HG03175 (cell line): ENCODE results near the gene ACD.

Experiments
- ATAC-seq: cut with Tn5 transposase; IDR thresholded peaks from one replicate; pipeline ENCODE4 v1.9.1; 2021; ENCODE audit warnings: mild to moderate bottlenecking, moderate library complexity; ENCODE audit not compliant: unreplicated experiment

ACD gene

DNA sequence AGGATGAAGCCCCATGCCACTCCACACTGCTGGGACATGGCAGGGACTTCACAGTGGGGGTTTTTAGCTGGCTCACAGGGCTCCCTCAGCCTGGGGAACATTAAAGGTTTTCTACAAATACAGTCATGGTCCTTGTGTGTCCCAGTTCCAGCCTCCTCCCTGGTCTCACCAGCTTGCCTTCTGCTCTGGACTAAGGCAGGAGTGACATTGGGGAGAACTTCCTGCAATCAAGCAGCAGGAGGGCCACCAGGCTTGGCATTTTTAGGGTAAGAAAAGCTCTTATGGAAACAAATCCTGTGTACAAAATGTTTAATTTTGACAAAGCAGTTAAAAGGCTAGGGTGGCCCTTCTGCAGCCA is 2.6 kb upstream of the ACD start:
- ATAC-seq: no peak

DNA sequence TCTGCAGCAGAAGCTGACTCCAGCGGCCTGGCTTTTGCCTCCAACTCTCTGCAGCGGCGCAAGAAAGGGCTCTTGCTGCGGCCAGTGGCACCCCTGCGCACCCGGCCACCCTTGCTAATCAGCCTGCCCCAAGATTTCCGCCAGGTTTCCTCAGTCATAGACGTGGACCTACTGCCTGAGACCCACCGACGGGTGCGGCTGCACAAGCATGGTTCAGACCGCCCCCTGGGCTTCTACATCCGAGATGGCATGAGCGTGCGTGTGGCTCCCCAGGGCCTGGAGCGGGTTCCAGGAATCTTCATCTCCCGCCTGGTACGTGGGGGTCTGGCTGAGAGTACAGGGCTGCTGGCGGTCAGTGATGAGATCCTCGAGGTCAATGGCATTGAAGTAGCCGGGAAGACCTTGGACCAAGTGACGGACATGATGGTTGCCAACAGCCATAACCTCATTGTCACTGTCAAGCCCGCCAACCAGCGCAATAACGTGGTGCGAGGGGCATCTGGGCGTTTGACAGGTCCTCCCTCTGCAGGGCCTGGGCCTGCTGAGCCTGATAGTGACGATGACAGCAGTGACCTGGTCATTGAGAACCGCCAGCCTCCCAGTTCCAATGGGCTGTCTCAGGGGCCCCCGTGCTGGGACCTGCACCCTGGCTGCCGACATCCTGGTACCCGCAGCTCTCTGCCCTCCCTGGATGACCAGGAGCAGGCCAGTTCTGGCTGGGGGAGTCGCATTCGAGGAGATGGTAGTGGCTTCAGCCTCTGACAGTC is 2.0 kb upstream of the ACD start:
- no peak for ATAC-seq

DNA sequence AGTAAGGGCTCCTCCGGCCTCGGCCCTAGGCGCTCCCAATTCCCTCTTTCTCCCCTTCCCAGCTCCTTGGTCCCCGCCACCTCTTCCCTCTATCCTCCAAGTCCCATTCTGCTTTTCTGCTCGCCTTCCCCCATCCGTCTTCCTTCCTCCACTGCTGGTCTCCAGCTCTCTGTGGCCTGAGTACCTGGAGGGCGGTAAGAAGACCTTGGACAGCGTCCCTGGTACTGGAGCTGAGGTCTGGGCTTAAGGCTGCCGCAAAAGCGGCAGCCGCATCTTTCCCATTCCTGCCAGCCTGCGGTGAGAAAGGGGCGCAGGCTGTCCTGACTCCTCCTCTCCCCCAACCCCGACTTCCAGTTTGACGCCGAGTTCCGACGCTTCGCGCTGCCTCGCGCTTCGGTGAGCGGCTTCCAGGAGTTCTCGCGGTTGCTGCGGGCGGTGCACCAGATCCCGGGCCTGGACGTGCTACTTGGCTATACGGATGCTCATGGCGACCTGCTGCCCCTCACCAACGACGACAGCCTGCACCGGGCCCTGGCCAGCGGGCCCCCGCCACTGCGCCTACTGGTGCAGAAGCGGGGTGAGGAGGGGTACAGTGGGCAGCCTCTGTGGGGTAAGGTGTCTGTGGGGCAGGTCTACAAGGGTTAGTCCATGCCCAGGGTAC is 1.2 kb upstream of the ACD start:
- ATAC-seq: no peak

DNA sequence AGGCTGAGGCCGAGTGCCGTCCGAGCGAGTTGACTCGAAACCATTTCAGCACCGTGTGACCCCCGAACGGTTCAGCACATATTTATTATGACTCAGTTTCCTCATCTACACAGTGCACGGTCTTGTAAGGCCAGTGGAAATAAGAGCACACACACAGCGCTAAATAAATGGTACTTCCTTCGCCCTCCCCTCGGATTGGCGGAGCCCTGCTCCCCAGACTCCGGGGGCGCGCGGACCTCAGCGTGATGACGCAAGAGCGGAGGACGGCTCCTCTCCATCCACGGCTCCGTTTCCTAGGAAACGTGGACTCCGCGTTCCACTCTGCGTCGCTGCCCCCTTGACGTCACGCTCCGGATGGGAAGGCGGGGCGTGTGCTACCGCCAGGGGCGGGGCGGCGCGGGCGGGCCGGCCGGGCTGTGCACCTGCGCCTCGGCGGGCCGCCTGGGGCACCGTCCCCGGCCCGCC is 536 bp upstream of the ACD start, which contains the start of gene PARD6A:
Gene PARD6A (plus strand): TSS at position 397 of the 465 bp plus-strand sequence. CDS start 79 bp downstream, outside the sequence.
- peak; percentile 79 for ATAC-seq

DNA sequence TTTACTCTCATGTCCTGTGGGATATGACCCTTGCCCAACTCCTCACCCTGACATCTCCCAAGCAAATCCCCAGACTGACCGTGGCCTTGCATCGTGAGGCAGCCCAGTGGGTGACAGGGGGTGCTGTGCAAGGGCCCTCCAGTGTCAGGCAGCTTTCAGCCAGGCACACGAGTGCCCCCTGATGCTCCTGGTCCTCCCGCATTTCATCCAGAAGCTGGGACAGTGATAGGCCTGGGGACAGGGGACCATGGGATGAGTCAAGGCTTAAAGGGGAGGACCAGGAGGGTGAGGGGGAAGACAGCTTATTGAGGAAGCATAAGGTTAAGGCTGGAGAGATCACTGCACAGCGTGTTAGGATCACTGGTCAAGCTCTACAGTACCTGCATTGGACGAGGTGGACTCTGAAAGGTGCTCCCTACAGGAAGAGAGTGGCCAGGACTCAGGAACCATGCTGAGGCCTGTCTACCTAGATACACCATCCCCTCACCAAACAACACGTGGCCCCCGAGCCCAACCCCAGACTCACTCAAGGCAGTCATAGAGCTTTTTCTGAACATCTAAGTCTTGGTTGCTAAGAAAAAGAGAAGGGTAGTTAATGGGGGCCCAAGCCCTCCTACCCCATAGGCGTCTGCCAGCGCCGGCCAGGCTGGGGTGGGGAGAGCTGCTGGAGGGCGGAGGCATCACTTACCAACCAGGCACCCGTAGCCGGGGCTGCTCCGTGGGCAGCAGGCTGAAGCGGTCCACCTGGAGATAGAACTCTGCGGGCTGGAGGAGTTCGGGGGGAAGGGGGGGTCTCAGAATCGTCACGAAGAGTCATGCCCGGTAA is 998 bp downstream of the ACD start:
- ATAC-seq: no peak

DNA sequence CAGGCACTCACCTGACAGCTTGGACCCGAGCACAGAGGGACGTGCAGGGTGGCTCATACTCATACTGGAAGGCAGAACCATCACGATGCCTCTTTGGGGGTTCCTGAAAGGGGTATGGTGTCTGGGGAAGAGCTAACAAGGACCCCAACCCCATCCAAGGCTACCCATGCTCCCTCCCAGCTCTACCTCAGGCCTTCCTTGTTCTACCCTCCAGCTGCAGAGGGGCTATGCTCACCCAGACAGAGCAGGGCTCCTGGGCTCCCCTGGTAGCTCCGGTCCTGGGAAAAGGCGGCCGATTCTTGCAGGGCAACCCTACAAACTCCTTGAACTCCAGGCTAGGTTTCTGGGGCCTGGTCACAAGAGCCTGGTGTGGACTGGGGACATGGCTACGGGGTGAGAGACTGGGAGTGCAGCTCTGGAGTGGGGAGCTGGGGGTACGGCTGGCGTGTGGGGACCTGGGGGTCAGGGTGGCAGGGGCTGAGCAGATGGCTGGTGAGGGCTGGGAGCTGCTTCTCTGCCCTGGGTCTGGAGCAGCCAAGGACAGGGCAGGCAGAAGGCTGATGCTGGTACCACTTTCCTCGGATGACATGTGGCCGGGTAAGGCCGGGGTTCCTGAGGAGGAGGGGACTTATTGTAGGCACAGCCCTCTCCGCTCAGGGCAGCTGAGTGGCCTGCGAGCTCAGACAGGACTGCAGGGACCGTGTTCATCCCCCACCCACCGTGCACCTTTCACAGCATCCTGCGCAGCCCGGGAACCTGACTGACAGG is 2.1 kb downstream of the ACD start:
- ATAC-seq: no peak

DNA sequence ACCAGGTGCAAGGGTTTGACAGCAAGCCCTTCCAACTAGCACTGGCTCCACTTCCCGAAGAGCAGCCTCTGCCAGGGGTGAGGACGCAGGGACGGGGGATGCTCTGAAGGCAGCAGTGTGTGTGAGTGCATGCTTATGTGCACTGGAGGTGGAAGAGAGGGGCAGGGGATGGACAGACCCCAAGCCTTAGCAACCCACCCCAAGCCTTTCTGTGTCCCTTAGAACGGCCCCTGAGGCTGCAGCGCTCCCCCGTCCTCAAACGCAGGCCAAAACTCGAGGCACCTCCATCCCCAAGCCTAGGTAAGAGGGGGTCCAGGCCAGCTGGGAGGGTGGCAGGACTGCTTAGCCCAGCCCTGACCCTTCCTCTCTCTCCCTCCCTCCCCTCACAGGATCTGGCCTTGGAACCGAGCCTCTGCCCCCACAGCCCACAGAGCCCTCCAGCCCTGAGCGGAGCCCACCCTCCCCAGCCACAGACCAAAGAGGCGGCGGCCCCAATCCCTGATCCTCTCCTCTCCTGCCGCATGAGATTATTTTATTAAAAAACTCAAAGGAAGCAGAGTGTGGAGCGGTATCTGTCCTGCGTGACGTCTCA is 2.9 kb downstream of the ACD start:
- no peak for ATAC-seq

DNA sequence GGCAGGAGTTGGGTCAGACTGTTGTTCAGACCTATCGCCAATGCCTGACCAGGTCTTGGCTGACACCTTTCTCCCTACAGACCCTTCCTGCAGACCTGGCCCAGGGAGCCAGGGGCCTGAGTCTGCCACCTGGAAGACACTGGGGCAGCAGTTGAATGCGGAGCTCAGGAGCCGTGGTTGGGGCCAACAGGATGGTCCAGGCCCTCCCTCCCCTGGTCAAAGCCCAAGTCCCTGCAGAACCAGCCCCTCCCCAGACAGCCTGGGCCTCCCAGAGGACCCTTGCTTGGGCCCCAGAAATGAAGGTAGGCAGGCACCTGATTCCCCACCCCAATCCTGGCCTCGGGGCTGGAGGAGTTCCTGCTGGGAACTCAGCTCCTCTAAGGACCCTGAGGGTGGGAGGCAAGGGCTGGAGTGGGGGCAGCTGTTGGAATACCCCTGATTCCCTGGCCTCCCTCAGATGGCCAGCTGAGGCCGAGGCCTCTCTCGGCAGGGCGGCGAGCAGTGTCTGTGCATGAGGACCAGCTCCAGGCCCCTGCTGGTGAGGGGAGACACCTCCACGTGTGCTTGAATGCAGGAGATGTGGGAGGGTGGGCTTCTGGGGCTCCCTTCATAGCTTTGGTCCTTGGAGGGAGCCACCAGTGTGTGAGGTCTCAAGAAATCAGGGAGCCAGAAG is 3.6 kb downstream of the ACD start:
- no peak for ATAC-seq

DNA sequence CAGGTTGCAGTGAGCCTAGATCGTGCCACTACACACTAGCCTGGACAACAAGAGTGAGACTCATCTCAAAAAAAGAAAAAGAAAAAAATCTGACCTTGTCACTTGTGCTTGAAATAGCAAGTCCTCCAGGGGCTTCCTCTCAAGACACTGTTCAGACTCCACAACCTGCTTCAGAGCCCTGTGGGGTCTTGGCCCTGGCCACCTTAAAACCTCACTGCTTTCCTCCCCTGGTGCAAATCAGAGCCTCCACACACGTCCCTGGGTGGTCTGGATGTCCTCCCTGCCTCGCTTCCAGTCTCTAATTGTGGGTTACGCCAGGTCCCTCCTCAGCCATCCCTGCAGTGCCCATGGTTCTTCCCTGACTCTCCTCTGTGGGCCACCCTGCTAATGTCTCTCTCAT is 4.7 kb downstream of the ACD start:
- ATAC-seq: no peak

DNA sequence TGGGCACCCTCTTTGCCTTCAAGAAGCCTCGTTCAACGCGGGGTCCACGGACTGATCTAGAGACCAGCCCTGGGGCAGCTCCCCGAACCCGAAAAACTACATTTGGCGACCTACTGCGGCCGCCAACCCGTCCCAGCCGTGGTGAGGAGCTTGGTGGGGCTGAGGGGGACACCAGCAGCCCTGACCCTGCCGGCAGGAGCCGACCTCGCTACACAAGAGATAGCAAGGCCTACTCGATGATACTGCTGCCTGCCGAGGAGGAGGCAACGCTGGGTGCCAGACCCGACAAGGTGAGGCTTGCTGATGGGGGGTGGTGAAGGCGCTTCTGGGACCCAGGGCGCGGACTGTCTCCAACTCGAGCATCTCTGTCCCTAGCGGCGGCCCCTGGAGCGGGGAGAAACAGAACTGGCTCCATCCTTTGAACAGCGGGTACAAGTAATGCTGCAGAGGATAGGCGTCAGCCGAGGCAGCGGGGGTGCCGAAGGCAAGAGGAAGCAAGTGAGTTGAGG is 5.6 kb downstream of the ACD start:
- ATAC-seq: no peak

DNA sequence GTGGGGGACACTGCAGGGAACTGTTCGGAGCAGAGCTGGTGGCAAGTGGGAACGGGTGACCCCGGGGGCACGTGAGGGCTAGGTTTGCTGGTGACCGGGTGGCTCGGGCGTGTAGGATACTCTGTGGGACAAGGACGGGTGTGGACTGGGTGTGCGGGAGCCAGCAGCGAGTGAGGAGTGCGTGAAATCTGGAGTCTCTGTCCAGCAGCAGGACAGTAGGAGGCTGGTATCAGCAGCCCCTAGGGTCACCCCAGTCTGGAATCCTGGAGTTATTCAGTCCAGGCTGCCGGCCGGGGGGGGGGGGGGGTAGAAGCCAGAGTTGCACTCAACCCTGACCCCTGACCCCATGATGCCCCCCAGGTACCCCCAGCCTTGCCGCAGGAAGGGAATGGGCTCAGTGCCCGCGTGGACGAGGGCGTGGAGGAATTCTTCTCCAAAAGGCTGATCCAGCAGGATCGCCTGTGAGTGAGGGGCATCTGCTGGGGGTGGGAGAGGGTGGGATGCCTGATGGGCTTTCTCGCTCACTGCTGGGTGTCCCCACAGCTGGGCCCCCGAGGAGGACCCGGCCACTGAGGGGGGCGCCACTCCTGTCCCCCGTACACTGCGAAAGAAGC is 6.2 kb downstream of the ACD start:
- ATAC-seq: no peak

DNA sequence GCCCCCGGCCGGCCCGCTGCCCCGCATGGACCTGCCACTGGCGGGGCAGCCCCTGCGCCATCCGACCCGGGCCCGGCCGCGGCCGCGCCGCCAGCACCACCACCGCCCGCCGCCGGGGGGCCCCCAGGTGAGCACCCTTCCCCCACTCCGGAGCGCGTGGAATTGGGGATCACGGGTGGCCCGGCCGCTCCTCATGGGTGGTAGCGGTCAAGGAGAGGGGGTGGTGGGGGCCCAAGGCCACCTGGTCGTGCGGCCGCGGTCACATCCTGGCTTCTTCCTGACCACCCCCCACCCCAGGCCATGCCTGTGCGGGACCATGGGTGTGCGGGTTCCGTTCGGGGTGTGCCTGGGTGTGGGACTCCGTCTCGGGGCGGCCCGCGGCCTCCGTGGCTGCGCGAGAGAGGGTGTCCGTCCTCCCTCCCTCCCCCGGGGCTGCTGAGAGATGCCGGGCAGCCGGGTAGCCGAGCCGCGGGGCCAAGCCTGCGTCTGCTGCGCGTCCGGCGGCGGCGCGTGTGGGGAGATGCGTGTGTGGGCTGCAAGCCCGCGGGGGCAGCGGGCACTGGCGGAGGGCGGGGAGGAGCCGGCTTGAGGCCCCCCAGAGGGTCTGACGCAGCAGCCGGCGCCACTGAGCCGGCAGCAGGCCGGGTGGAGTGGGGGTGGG is 6.8 kb downstream of the ACD start:
- no peak for ATAC-seq

DNA sequence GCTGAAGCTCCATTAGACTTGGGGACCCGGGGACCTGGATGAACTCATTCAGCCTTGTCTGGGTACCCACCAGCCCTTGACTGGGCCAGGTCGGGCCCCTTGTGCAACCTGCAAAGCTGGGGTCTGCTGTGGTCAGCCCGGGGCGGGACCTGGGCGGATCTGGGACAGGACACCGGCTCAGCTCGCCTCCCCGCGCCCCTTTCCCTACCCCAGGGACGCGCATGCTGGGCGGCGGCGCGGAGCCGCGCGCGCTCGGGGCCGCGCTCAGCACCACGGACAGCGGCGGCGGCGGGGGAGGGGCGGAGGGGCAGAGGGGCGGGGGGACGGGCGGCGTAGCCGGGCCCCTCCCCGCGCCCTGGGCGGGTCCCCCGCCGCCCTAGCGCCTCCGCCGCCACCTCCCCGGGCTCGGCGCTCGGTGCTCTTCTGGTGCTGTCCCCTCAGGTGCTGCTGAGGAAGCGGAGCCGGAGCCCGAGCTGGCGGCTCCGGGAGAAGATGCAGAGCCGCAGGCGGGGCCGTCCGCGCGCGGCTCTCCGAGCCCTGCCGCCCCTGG is 7.4 kb downstream of the ACD start:
- ATAC-seq: no peak

DNA sequence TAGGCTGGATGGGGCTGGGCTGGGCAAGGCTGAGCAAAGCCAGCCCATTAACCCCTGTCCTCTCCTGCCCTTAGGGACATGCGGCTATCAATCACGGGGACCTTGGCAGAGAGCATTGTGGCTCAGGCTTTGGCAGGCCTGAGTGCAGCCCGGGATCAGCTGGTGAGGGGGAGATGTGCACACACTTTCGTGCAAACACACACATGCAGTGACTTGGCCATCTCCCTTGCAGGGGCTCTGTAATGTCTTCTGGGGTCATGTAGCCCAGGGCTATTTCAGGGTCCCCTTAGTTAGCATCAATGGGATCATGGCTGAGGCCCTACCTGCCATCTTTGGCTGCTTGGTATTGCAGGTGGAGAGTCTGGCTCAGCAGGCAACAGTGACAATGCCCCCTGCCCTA is 8.2 kb downstream of the ACD start:
- no peak for ATAC-seq

DNA sequence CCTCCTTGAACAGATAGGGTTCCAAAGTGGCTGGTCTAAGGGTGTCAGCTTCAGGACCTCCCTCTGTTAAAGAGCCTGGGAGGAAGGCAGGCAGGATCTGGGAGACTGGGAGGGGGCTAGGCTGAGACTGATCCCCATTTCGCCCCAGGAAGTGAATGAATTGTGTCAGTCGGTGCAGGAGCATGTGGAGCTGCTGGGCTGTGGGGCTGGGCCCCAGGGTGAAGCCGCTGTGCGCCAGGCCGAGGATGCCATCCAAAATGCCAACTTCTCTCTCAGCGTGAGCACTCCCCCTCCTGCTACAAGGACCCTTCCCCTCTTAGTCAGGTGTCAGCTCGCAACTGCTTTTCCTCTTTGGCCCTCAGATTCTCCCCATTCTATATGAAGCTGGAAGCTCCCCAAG is 9.0 kb downstream of the ACD start:
- no peak for ATAC-seq

DNA sequence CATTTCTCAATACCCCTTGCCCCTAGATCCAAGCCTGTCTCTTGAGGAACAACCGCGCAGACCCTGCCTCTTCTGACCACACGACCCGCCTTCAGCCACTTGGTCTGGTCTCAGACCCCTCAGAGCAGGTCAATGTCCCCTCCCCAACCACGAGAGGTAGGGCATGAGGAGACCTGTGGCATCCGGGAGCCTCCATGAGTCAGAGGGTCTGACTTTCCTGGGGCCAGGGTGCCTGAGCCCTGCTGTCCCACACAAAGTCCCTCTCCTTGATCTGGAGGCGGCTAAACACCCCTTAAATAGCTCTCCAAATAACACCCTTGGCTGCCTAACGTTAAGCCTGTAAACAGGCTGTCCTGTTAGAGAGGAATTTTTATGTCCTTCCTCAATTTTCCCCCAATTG is 10.0 kb downstream of the ACD start:
- ATAC-seq: no peak

DNA sequence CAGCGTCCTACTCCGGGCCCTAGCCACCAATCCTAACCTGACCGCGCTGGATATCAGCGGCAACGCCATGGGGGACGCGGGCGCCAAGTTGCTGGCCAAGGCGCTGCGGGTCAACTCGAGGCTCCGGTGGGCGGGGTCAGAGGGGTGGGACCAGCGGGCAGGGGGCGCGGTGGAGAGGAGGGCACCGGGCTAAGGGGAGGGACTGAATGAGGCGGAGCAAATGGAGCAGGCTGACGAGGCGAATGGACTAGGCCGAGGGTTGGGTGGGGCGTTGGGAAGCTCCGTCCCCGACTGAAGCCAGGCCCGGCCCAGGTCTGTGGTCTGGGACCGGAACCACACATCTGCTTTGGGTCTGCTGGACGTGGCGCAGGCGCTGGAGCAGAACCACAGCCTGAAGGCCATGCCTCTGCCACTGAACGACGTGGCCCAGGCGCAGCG is 10.5 kb downstream of the ACD start:
- ATAC-seq: no peak

DNA sequence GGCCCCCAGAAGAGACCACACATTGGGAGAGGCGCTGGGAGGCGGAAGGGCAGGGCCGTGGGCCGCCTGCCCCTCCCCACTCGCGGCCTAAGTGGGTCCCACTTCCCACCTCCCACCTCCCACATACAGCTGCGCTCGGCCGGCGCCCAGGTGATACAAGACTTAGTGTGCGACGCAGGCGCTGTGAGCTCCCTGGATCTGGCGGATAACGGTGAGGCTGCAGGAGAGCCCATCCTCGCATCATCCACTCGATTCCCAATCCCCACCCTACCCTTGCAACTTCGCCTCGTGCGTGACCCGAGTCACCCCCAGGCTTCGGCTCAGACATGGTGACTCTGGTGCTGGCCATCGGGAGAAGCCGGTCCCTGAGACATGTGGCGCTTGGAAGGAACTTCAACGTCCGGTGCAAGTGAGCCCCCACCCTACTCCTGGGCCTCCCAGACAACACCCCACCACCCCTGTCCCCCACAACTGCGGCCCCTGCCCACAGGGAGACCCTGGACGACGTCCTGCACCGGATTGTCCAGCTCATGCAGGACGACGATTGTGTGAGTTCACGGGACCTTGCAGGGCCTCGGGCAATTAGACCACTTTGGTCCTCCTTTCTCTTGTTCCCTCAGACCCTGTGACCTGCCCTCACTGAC is 11.2 kb downstream of the ACD start:
- ATAC-seq: no peak
